Measurements from ENCODE around the gene PRKCE.

Gene PRKCE

DNA sequence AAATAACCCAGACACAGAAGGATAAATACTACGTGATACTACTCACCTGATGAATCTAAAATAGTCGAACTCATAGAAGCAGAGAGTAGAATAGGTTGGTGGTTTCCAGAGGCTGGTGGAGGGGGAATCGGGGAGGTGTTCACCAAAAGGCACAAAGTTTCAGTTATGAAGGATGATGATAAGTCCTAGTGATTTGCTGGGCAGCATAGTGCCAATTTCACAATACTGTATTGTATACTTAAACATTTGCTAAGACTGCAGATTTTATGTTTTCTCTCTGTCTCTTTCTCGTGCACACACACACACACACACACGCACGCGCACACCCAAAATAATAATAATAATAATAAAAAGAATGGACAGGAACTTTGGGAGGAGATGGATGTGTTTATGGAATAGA is 425.4 kb downstream of the PRKCE start:
- no peak for DNase-seq (ENCODE audit: low read depth)

DNA sequence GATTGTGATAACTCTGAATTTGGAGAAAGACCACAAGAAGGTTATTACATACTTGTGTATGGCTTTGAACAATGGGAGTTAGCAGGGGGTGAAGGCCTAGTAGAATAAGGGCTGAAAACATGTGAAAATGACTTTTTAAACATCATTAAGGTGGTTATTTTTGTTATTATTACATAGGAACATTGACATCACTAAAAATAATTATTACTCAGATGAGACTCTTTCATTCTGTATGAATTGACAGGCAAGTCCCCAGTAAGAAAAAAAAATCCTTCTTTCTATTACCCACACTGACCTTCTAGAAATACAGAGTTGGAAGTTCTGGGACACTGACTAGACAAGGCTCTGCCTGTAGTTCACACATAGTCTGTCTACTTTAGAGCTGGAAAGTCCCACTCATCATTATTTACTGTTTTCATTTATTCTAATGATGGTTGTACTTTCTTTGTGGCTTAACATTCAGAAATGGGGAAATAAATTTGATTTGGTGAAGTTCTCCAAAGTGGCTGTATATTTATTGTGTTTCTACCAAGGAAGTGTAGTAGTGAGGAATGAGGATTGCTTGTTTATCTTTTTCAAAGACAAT is 426.1 kb downstream of the PRKCE start:
- DNase-seq (ENCODE audit: low read depth) = no peak

DNA sequence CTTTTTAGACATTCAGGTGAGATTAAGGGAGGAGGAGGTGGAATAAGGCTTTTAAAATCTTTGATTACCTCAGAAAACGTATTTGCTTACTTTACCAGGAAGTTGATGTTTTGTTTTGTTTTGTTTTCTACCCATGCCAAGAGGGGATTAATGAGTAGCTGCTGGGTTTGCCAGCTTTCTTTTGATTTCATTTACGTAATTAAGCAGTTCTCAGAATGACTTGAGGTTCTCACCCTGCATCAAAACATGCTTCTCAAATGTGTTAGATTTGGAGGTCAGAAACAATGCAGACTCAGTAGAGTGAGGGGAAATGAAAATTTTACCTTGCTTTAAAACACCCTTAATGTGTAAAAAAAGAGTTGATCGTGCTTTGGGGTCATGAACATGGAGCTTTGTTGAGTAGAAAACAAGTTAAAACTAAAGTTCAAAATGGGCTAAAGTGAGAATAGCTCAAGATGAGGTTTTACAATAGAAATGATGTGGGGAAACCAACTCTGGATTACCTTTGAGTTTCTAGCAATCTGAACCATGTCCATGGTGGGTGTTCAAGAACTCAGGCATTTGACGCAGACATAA is 428.6 kb downstream of the PRKCE start:
- no peak for DNase-seq (ENCODE audit: low read depth)

DNA sequence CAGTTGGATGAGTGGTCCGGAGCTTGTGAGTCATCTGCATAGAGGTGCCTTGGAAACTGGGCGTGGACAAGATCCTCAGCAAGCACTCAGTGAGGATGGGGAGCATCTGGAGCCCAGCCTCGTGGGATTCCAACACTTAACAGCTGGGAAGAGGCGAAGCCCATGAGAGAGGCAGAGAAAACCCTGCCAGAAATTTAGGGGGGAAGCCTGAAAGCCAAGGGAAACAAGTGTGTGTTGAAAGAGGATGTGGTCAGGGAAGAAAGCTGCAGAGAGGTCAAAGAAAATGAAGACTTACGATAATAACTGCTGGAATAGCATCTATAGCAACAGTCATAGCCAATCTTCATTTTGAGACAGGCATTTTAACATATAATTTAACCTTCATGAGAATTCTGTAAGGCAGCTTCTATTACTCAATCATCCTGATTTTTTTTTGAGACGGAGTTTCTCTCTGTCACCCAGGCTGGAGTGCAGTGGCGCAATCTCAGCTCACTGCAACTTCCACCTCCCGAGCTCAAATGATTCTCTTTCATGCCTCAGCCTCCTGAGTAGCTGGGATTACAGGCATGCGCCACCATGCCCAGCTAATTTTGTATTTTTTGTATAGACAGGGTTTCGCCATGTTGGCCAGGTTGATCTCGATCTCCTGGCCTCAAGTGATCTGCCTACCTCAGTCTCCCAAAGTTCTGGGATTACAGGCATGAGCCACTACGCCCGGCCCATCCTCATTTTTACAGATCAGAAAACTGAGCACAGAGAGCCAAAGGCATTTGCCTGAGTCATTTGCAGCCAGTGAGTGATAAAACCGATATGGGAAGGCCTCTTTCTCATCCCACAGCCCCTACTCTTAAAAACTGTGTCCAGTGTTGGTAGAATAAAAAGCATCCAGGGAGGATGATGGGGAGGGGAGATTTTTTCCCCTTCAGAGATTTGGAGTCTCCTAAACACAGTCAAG is 431.3 kb downstream of the PRKCE start:
- no peak for DNase-seq (ENCODE audit: low read depth)

DNA sequence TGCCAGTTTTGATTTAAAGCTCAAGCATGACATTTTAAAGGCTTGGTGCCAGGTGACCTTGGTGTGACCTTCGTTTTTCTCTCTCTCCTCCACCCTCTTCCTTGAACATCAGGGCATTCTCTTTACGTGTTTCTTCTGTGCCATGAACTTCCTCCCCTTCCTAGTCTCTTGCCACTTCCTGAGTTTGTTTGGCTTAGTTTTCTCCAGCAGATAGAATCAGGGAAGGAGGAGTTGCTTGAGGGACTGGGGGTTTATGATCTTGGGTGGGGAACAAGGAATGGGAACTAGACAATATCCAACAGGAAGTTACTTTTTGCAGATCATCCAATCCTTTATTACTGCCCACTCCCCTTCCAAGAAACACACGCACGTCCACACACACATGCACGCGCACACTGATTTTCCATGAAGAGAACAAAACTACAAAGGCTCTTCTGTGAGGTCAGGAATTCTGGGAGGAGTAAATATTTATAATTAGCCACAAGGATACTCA is 435.1 kb downstream of the PRKCE start:
- DNase-seq (ENCODE audit: low read depth) = no peak

DNA sequence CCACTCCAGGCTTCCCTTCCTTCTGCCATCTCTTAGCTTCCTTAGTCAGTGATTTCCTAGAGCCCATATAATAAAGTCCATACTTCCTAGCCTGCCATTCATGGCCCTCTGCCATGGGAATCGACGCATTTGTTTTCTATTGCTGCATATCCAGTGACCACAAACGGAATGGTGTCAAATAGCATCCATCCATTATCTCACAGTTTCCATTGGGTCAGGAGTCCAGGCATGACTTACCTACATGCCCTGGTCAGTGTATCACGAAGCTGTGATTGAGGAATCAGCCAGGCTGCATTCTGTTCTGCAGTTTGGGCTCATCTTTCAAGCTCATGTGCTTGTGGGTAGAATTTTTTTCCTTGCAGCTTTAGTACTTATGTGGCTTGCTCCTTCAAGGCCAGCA is 436.0 kb downstream of the PRKCE start:
- DNase-seq (ENCODE audit: low read depth) = no peak

DNA sequence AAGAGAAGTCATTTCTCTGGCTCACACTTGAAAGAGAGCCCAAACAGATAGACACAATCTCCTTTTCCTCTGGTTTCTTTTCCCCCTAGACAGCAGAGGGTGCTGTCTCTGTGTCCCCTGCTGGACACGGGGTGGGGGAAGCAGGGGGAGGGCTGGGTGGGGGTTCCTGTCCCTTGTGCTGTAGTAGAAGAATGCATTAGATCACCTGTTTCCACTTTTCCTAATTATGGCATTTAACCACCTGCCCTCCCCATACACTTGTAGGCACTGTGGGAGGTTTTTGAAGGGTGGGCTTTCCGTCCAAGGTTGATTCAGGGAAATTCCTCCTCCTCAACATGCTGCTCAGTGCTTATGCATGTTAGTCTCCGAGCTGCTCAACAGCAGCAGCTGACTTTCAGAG is 439.5 kb downstream of the PRKCE start:
- no peak for DNase-seq (ENCODE audit: low read depth)

DNA sequence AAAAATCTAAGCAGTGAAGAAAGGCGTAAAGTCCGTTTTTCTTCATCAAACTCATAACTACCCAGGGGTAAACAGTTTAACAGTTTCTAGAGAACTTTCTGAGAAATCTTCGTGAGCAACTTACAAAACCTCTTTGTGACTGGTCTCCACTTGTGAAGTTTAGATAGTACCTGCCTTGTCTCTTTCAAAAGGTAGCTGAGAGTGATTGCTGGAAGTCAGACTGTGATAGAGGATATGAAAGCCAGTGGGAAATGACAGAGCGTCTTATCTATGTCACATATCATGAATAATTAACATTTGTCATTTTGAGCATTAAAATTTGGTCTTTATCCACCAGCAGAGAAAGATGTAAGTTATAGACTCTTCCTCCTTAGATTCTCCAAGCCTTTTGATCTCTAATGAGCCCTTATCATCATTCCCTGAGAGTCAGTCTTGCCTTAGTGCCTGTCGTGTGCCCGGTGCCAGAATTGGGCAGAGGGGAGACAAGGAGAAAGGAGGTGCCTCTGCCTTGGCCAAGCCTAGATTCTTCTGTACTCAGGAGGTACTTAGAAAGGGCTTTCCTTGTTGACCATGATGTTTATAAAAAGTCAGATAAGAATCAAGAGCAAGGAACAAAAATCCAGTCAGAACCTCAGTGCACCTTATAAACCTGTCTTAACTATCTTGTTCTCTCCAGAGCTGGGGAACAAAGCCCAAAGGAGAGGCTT is 440.6 kb downstream of the PRKCE start:
- DNase-seq (ENCODE audit: low read depth) = no peak

DNA sequence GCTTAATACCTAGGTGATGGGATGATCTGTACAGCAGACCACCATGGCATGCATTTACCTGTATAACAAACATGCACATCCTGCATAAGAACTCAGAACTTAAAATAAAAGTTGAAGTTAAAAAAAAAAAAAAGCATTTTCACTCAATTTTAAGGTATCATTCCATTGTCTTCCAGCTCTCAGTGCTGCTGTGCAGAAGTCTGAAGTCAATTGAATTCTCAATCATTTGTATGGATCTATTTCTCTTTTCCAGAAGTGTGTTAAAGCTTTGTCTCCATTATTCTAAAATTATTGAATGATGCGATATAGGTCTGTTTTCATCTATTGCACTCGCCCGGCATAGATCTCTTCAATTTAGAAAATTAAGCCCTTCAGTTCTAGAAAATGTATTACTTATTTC is 443.2 kb downstream of the PRKCE start:
- DNase-seq (ENCODE audit: low read depth) = no peak

DNA sequence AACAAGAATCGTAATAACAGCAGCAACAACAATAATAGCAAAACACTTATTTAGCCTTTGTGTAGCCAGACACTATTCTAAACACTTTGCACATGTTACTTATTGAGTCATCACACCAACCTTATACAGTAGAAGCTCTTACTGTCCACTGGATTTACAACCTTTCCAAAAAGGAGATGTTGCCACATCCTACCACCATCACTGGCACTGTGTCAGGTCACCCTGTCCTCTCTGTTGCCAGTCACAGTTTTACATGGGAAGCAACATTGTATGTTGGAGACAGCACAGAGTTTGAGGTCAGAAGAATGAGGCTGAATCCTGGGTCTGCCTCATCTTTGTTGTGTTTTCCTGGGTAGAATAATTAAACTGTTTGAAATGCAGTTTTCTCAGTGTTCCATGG is 444.4 kb downstream of the PRKCE start:
- no peak for DNase-seq (ENCODE audit: low read depth)

DNA sequence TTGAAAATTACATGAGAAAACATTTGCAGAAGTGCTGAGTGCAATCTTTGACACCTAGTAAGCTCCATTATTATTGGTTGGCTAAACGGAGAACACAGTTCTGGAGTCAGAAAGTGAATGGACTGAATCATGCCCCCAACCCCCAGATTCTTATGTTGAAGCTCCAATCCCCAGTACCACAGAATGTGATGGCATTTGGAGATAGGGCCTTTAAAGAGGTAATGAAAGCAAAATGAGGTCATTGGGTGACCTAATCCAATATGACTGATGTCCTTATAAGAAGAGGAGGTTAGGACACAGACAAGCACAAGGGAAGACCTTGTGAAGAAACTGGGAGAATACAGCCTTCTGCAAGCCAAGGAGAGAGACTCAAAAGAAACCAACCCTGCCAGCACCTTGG is 444.8 kb downstream of the PRKCE start:
- no peak for DNase-seq (ENCODE audit: low read depth)

DNA sequence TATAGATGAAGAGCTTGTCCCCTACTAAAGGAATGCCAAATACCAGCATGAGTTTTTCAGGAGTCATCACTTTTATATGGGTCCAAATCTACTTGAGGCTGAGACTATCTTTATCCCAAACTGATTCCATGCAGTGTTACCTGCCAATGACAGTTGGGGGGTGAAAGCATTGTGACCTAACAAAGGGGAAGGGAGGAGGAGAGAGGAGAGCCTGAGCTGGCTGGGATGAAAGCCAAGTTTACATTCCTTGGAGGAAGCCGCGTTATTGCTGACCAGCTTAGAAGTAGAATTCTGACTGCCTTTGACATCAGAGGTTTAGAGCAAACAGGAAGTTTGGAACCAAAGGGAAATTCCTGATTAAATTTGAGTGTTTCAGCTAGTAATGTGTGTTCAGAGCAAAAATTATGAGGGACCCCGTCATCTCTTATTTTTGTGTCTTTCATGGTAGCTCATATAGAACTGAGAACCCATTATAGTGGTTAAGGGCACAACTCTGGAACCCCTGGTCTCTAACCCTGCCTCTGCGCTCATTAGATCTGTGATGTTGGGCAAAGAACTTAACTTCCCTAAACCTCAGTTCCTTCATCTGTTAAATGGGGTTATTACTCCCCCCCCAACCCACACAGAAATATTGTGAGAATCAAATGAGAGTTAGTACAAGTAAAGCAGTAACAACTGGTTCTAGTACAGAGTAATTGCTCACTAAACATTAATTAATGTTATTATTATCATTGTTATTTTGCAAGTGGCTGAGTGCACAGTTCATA is 446.4 kb downstream of the PRKCE start:
- DNase-seq (ENCODE audit: low read depth) = no peak

DNA sequence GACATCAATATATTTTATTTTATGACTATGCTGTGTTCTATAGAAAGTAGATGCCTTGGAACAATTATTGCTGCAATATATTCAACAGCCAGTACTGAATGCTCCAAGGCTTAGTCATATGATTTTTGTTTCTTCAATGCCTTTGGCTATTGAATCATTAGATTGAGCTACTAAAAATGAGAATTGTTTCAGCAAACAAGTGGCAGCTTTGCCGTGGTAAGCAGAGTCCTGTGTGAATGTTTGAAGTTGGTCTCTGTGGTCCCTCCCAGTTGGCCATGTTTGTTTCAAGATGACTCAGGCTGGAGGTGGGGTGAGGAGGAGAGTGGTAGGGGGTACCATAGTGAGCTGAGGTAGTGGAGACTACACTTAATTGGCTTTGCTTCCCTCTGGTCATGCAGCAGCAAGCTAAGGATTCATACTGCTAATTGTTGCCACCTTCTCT is 447.2 kb downstream of the PRKCE start:
- DNase-seq (ENCODE audit: low read depth) = no peak

DNA sequence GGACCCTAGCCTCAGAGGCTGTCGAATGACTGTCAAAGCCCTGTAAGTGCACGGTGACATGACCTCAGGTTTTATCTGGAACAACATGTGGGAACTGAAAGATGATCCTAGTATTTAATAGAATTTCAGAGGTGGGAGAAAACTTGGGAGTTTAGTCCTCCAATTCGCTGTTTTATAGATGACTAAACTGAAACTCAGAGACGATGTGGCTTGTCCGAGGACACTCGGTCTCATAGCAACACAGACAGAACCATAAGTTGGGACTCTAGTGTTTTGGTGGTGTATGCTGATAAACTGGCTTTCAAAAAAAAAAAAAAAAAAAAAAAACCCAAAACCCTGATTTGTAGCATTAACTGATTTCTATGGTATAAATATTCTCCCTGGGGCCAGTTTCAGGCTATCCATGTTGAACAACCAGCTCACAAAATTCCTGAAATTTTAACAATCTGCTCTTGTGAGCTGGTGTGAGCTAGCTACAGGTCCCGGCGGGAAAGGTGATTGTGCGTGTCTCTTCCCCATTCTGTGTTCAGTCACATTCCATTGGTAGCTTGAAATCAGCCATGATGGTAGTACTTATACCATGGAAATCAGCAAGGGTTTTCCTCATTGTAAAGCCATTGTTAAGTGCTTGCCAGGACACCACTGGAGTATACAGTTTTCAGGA is 450.2 kb downstream of the PRKCE start:
- DNase-seq (ENCODE audit: low read depth) = no peak

DNA sequence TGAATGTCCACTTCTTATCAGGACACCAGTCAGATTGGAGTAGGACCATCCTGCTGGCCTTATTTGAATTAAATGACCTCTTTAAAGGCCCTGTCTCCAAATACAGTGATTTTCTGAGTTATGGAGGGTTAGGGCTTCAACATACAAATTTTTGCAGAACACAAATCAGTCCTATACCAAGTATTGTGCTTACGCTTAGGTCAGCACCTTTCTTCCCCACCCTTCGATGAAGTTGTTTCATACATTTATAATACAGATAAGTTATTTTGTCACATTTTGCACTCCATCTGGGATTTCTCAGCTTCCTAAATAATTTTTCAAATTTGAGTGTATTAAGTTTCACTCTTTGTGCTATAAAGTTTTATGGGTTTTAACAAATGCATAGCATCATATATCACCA is 455.2 kb downstream of the PRKCE start:
- no peak for DNase-seq (ENCODE audit: low read depth)

DNA sequence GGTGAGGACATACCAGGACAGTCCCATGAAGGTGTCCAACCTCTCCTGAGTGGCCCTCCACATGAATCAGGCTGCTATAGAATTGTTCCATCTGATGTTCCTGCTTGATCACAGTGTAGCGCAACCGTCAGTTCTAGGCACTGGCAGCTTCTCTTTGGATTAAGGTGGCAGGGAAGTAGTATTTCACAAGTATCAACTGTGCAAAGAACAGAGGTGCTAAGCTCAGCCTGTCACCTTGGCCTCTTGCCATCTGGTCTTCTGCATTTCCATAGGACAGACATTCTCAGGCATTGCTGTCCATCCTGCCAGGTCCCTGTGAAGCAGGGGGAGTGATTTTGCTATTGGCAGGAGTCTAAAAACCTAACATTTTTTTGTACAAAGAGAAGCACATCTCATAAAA is 463.5 kb downstream of the PRKCE start:
- DNase-seq (ENCODE audit: low read depth) = no peak

DNA sequence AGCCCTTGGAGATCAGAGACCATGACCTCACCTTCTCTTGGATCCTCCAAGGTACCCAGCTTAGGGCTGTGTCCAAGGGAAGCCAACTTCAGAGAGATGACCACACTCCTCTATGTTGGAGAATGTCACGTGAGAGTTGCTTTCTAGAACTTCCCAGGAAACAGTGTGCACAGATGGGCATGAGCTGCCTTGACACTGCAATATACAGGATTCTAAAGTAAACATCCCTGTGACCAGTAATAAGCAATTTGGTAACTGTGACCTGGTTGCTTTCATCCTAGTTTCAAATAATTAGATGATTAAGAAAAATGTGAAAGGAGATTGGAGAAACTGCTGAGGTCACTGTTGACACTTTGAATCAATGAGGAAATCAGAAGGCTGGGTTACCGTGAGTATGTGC is 464.7 kb downstream of the PRKCE start:
- no peak for DNase-seq (ENCODE audit: low read depth)

DNA sequence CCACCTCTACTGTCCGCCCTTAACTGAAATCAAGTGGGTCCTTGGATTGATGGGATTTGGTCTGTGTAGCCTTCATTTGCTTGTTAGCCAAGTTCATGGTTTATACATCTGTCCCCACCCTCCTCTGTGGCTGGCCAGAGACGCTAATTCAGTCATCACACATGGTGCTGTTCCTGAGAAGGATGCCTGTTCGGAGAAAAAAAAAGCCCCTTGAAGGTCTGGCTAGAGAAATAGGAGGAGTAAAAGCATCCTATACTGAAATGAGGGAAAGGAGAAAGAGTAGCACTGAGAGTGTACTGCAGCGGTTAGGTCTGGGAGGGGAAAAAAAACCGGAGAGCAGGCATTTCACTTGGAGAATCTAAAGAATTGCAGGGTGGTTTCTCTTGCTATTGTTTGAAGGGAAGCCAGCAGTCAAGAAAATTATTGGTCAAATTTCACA is 465.1 kb downstream of the PRKCE start:
- no peak for DNase-seq (ENCODE audit: low read depth)

DNA sequence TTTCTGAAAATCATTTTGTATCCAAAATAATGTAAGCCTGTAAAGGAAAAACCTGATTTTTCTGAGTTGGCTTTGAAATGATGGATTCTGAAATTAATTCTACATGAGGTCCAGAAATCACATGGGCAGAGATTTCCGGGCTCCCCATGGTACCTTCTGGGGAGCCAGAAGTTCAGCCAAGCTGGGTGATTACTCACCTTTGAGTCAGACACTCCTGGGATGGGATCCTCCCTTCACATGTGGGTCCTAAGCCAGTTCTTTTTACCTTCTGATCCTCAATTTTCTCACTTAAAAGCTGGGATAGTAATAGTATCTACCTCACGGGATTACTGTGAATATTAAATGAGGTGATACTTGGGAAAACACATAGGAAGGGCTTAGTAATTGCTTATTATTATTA is 465.9 kb downstream of the PRKCE start:
- DNase-seq (ENCODE audit: low read depth) = no peak

DNA sequence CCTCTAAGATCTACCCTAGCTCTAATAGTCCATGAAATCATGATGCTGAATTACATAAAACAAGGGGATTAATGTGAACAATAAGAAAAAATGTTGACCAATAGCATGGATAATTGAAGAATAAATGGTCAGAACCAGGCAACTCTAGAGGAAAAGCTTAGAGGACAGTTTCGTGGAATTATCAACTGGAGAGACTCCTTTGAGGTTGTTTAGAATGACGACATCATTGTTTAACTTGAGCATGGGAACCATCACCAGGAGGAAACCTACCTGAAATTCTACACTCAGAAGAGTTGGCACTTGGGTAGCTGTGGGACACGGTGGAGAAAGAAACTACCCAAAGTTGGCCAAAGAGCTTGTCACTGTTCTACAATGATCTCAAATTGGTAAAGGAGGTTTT is 466.5 kb downstream of the PRKCE start:
- DNase-seq (ENCODE audit: low read depth) = no peak

Data from stimulated activated CD4-positive, alpha-beta T cell treated with anti-CD3 and anti-CD28 coated beads, Interleukin-2, amount 100 ng/mL, for 4 hours (primary cell).